GM21737 (cell line): ENCODE data around the gene JKAMP.

ENCODE experiments used
- ATAC-seq: cut with Tn5 transposase; IDR thresholded peaks from one replicate; pipeline ENCODE4 v1.9.1; 2021; ENCODE audit warnings: mild to moderate bottlenecking, moderate library complexity; ENCODE audit not compliant: unreplicated experiment

Gene JKAMP

GRCh38 chr14:59537476-59537875 lies 53.2 kb downstream of the JKAMP start:
- ATAC-seq = no peak

GRCh38 chr14:59538936-59539335 lies 54.6 kb downstream of the JKAMP start:
- ATAC-seq = no peak

DNA sequence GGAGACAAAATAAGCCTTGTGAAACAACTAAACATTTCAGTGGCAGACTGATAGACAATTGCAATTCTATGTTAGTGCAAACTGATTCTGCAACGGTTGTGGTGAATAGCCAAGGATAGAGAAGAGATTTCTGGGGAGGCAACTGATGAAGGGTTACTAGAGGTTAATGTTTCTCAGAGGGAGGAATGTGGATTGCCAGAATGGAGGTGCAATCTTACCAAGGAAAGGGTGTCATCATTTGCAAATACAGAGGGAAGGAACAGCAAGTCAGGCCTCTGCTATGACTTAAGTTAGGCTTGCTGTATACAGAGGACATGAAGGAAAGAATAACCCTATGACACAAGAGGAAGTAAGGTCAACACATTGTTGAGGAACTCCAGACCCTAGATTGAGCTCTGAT lies 56.5 kb downstream of the JKAMP start:
- ATAC-seq = no peak

GRCh38 chr14:59541731-59542130 lies 57.4 kb downstream of the JKAMP start:
- ATAC-seq = no peak

DNA sequence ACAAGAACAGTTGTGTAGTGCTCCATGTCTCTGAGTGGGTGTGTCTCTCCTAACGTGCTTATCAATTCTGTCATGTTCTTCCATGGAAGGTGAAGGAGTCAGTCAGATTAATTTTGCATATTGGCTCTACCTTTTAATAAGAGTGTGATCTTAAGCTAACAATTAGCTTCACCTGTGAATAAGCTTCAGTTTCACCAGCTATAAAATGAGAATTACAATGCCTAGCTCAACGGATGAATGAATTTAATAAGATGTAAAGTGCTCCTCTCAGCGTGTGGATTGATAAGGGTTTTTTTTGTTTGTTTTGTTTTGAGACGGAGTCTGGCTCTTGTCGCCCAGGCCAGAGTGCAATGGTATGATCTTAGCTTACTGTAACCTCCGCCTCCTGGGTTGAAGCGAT lies 59.6 kb downstream of the JKAMP start:
- no peak for ATAC-seq

DNA sequence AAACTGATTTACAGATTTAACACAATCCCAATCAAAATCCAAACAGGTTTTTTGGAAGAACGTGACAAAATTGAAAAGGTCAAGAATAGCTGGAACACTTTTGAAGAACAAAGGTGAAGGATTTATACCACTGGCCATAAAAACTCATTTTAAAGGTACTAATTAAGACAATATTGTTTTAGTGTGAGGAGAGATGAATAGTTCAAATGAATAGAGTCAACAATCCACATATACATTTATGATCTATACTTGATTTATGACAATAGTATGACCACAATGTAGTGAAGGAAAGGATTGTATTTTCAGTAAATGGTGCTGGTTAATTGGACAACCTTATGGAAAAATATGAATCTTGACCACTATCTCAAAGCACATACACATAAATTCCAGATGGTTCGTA lies 63.0 kb downstream of the JKAMP start:
- ATAC-seq = no peak
